Measurements from ENCODE around the gene DDX49.
"Not testable (repeated sequence)": the region's sequence is repeated elsewhere in the genome, so short reads cannot be mapped to it uniquely, and the experiment has no call there.

DDX49 gene

GRCh38 chr19:18895824-18896341, 23.6 kb upstream of the DDX49 start, which contains the start of gene CERS1:
TSS of gene CERS1 (minus strand) at chr19:18896158. CDS start at chr19:18896072, 86 bp downstream.
- DNase-seq: no peak

GRCh38 chr19:18896421-18896841, 23.1 kb upstream of the DDX49 start:
- no peak for DNase-seq

- DNase-seq: no peak
These were observed 22.2 kb upstream of the DDX49 start for GRCh38 chr19:18897094-18898029.

- no peak for DNase-seq
These were observed 21.4 kb upstream of the DDX49 start for GRCh38 chr19:18898081-18898606.

GRCh38 chr19:18898607-18899408, 20.7 kb upstream of the DDX49 start:
- no peak for DNase-seq

GRCh38 chr19:18899624-18900560, 19.6 kb upstream of the DDX49 start:
- DNase-seq: no peak

GRCh38 chr19:18900700-18901481, 18.6 kb upstream of the DDX49 start:
- DNase-seq: no peak

- DNase-seq: no peak
These were observed 18.0 kb upstream of the DDX49 start for GRCh38 chr19:18901491-18901890.

GRCh38 chr19:18902519-18902918, 17.0 kb upstream of the DDX49 start:
- not testable (repeated sequence) for DNase-seq

GRCh38 chr19:18903156-18904037, 16.1 kb upstream of the DDX49 start:
- no peak for DNase-seq

- no peak for DNase-seq
These were observed 15.0 kb upstream of the DDX49 start for GRCh38 chr19:18904334-18905057.

GRCh38 chr19:18905058-18905456, 14.5 kb upstream of the DDX49 start:
- DNase-seq: no peak

- no peak for DNase-seq
These were observed 13.8 kb upstream of the DDX49 start for GRCh38 chr19:18905513-18906236.

GRCh38 chr19:18906605-18907519, 12.7 kb upstream of the DDX49 start:
- no peak for DNase-seq

GRCh38 chr19:18908917-18909619, 10.4 kb upstream of the DDX49 start:
- no peak for DNase-seq

- DNase-seq: no peak
These were observed 9.5 kb upstream of the DDX49 start for GRCh38 chr19:18910010-18910409.
